IPS DF 6.9 (cell line): Measurements from ENCODE around the gene SMCHD1.
A peak's percentile ranks its signal among the peaks of the same experiment; 100 is the strongest.
"Not testable (repeated sequence)": the region's sequence is repeated elsewhere in the genome, so short reads cannot be mapped to it uniquely, and the experiment has no call there.

Experiments used
- DNase-seq: peaks from one replicate; pipeline ENCODE4 v3.0.0-alpha.2; 2013; ENCODE audit warnings: low read depth, low spot score
- H3K27ac ChIP-seq: one replicate; pipeline ENCODE4 v1.5.1; 2013; ENCODE audit warnings: low read length, control low read depth
- H3K27me3 ChIP-seq: 2 replicates; pipeline ENCODE4 v1.6.1; 2013; ENCODE audit warnings: mild to moderate bottlenecking, low read length; ENCODE audit not compliant: control insufficient read depth, insufficient read depth
- H3K36me3 ChIP-seq: 2 replicates; pipeline ENCODE4 v1.6.1; 2013; ENCODE audit warnings: low read length; ENCODE audit not compliant: control insufficient read depth, insufficient read depth
- H3K4me1 ChIP-seq: 2 replicates; pipeline ENCODE4 v1.6.1; 2013; ENCODE audit warnings: low read length; ENCODE audit not compliant: control insufficient read depth, insufficient read depth
- H3K4me3 ChIP-seq: 2 replicates; pipeline ENCODE4 v1.5.1; 2013; ENCODE audit warnings: mild to moderate bottlenecking, low read length
- H3K9me3 ChIP-seq: 2 replicates; pipeline ENCODE4 v1.6.1; 2013; ENCODE audit warnings: low read length, inconsistent platforms; ENCODE audit not compliant: control insufficient read depth, insufficient read depth
- WGBS: extraction: QIAGEN DNeasy Blood & Tissue Kit; methylation state at CpG from one replicate; pipeline ENCODE4 v1.1.7; 2013; ENCODE audit warnings: mixed read lengths, missing lambda C conversion rate; ENCODE audit not compliant: insufficient read length, insufficient coverage; 5-methylcytosine and 5-hydroxymethylcytosine counted together

Gene SMCHD1

DNA sequence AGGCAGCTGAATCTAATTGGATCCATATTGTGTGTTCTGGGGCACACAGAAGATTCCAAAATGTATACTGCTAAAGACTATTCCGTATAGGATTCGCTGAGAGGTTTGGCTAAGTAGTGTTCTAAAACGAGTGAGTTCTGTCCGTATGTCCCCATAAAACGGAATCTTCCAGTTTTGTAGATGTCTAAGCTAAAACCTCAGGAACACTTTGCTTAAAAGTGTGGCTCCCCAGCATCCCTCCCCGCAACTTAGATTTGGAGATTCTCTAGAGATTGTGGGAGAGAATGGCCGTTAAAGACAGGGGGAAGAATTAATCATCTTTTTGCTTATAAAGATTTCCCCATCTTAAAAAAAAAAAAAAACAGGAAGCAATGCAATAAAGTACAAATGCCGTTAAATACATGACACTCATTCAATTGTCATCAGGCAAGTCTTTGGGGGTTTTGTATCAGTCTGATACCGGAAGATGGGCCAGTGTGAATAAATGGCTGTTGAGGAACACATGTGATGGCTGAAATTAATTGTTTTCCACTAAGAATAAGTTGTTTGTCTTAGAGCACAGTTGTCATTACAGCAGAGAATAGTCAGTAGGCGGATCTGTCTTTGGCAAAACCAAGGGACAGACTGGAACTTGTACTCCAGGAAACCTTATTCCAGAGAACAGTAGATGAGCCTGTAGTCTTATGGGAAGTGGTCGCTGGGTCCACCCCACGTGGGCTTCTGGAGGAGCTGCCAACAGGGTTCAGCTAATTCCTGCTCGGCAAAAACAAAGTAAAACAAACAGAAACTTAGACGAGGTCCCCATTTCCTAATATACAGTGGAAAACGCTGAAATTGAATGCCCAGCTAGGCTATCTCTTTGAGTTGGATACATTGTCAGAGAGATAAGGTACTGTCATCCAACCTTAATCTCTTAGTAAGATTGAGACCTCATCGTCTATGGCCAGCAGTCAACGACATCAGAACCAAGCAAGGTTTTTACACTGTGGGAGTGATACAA lies 193.0 kb downstream of the SMCHD1 start:
- Histone ChIP-seq H3K36me3 (no peaks in the 10 kb centered on the region), H3K27ac (no peak overlapping the region), H3K9me3 (no peaks in the 10 kb centered on the region), H3K27me3 (peaks cover 26% of the 10 kb centered on the region), H3K4me1 (peaks cover 2% of the 10 kb centered on the region; the same call in 1 of the 2 replicates), H3K4me3 (peak overlapping the region; percentile 69; the same call in 1 of the 2 replicates)
- no peak for DNase-seq
- no CpG with 5 or more reads among the region's 17 CpGs for WGBS

DNA sequence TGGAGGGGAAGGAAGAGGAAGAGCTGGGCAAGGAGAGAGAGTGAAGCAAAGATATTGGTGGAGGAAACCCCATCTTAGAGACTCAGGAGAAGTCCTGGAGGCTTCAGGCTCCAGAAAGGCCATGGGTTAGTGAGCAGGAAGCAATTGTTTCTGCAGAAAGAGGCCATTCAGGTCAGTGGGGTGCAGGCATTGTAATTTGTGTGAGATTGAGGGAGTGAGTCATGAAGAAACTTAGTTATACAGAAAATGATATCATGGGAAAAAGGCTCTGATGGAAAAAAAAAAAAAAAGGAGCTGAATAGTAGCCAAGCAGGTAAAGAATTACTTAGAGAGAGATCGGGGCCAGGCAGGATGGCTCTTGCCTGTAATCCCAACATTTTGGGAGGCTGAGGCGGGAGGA lies 195.3 kb downstream of the SMCHD1 start:
- Histone ChIP-seq H3K36me3 (no peaks in the 10 kb centered on the region), H3K27ac (no peak overlapping the region), H3K9me3 (no peaks in the 10 kb centered on the region), H3K4me1 (peaks cover 2% of the 10 kb centered on the region; the same call in 1 of the 2 replicates), H3K4me3 (no peak overlapping the region), H3K27me3 (peaks cover 18% of the 10 kb centered on the region)
- DNase-seq = no peak
- WGBS = no CpG with 5 or more reads among the region's 2 CpGs

DNA sequence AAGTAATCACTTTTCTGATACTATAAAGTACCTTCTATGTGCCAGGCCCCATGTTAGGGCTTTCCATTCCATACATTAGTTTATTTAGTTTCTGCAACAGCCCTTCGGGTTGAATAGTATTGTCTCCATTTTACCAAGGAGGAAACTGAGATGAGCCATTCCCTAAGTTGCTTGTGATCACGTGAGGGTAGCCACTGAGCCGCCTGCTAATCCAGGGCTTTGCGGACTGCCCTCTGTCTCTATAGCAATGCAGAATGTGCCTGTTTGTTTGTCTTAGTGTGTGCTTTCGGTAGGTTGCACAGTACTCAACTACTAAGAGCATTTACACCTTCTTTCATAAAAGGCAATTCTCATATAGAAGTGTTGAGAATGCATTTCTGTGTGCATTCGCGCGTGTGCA lies 196.2 kb downstream of the SMCHD1 start:
- no peaks in the 10 kb centered on the region; the same call in 1 of the 2 replicates for H3K4me1 ChIP-seq
- H3K27me3 ChIP-seq = peaks cover 14% of the 10 kb centered on the region
- H3K9me3 ChIP-seq = no peaks in the 10 kb centered on the region
- H3K36me3 ChIP-seq = no peaks in the 10 kb centered on the region
- no peak overlapping the region for H3K4me3 ChIP-seq
- no CpG with 5 or more reads among the region's 8 CpGs for WGBS
- no peak overlapping the region for H3K27ac ChIP-seq
- DNase-seq = no peak

DNA sequence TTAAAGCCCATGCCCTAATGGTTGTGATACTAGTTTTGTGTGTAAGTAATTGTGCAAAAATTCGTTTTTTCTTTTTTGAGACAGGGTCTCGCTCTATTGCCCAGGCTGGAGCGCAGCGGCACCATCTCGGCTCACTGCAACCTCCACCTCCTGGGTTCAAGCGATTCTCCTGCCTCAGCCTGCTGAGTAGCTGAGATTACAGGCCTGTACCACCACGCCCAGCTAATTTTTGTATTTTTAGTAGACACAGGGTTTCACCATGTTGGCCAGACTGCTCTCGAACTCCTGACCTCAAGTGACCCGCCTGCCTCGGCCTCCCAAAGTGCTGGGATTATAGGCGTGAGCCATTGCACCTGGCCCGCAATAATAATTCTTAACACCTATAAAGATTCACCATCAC lies 196.9 kb downstream of the SMCHD1 start:
- no CpG with 5 or more reads among the region's 12 CpGs for WGBS
- not testable (repeated sequence) for H3K27ac ChIP-seq, H3K4me1 ChIP-seq, H3K9me3 ChIP-seq, DNase-seq, H3K4me3 ChIP-seq, H3K36me3 ChIP-seq
- H3K27me3 ChIP-seq = peaks cover 14% of the 10 kb centered on the region

DNA sequence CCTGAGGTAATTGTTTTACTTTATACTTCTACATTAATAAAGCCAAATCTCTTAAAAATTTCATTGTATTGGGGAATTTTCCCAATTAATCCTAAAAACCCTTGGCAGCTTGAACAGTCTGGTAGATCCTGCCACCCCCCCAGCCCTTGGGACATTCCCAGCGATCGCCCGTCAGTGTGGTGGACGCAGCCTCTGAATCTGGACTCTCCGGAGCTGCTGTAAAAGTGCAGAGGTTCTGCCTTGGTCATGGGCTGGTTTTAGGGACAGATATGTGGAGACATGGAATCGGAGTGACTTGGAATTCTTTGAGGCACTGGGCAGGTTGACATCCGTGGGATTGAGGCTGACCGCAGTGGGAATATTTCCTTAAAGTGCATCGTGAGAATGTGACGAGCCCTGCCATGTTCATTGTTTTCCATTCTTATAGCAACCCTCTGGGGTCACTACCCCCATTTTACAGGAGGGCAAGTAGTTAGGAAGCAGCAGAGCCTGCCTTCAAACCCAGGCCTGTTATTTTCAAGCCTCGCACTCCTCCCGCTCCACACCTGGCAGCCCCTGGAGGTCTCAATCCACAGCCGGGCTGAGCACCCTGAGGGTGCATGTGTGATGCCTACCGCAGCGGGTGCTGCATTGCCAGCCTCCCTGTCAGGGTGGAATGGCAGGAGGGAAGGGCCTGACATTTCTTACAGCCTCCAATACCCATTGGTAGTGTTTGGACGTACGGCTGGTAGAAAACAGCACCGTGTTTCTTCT lies 197.8 kb downstream of the SMCHD1 start:
- Histone ChIP-seq H3K27me3 (peaks cover 7% of the 10 kb centered on the region), H3K4me1 (no peaks in the 10 kb centered on the region; the same call in 1 of the 2 replicates), H3K36me3 (no peaks in the 10 kb centered on the region), H3K9me3 (no peaks in the 10 kb centered on the region), H3K27ac (no peak overlapping the region), H3K4me3 (no peak overlapping the region)
- no peak for DNase-seq
- no CpG with 5 or more reads among the region's 18 CpGs for WGBS

DNA sequence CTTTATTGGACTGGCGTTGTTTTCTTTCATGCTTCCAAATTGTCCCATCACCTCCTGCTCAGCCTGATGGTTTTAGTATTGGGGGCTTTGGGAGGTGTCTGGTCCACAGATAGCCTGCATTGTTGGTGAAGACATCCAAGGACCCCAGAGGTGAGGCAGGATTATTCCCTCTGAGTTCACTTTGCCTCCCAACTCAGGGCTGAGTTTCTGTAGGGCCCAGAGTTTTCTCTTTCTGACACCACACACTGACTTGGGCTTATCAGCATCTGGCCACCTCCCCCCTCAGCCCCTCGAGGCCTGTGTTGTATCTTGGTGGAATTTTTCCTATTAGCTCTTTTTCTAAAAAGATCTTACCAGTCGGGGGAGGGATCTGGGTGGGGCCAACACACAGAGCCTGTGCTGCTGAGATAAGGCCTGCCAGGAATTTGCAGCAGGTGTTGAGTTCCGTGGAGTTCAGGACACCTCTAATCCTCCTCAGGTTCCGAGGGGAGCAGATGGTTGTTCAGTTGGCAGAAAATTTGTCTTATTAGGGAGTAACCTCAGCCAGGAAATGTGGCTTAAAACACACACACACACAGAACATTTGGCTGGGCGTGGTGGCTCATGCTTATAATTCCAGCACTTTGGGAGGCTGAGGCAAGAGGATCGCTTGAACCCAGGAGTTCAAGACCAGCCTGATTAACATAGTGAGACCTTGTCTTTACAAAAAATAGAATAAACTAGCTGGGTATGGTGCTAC lies 198.6 kb downstream of the SMCHD1 start:
- Histone ChIP-seq H3K27me3 (no peaks in the 10 kb centered on the region), H3K4me3 (no peak overlapping the region), H3K9me3 (no peaks in the 10 kb centered on the region), H3K36me3 (no peaks in the 10 kb centered on the region), H3K4me1 (no peaks in the 10 kb centered on the region; the same call in 1 of the 2 replicates), H3K27ac (no peak overlapping the region)
- DNase-seq = no peak
- WGBS = no CpG with 5 or more reads among the region's 7 CpGs
